Neuronal stem cell (in vitro differentiated cells): ENCODE results near the gene GLI3.

Source experiments
- DNase-seq: peaks from one replicate; pipeline ENCODE4 v3.0.0-alpha.2; 2013; ENCODE audit warnings: low spot score
- H2AFZ ChIP-seq: one replicate; pipeline ENCODE4 v1.6.1; 2013; ENCODE audit warnings: mild to moderate bottlenecking, low read length, inconsistent platforms
- H2AK5ac ChIP-seq: 2 replicates; pipeline ENCODE4 v1.6.1; 2013; ENCODE audit warnings: low read depth, mild to moderate bottlenecking, inconsistent platforms, low read length, moderate library complexity, mixed read lengths
- H2BK120ac ChIP-seq: 2 replicates; pipeline ENCODE4 v1.6.1; 2013; ENCODE audit warnings: low read depth, mild to moderate bottlenecking, inconsistent platforms, low read length, moderate library complexity, mixed read lengths
- H2BK12ac ChIP-seq: one replicate; pipeline ENCODE4 v1.6.1; 2013; ENCODE audit warnings: low read length, inconsistent platforms
- H2BK15ac ChIP-seq: 2 replicates; pipeline ENCODE4 v1.6.1; 2013; ENCODE audit warnings: mild to moderate bottlenecking, low read length, inconsistent platforms, mixed read lengths
- H2BK5ac ChIP-seq: one replicate; pipeline ENCODE4 v1.6.1; 2013; ENCODE audit warnings: inconsistent platforms, mild to moderate bottlenecking, low read length, moderate library complexity
- H3K14ac ChIP-seq: one replicate; pipeline ENCODE4 v1.6.1; 2013; ENCODE audit warnings: low read length, inconsistent platforms
- H3K18ac ChIP-seq: 2 replicates; pipeline ENCODE4 v1.6.1; 2013; ENCODE audit warnings: low read length, inconsistent platforms
- H3K23ac ChIP-seq: 2 replicates; pipeline ENCODE4 v1.6.1; 2013; ENCODE audit warnings: low read depth, mild to moderate bottlenecking, mixed read lengths, low read length, inconsistent platforms; ENCODE audit not compliant: poor library complexity
- H3K27ac ChIP-seq: replicated peaks from 3 replicates; pipeline ENCODE4 v1.5.1; 2013; ENCODE audit warnings: low read length, inconsistent platforms
- H3K27me3 ChIP-seq, 3 experiments: 2 replicates each; pipeline ENCODE4 v1.6.1; 2013; ENCODE audit warnings: low read length in 3 of 3, mild to moderate bottlenecking in 2 of 3, inconsistent platforms in 1 of 3, low read depth in 1 of 3, mixed read lengths in 1 of 3, moderate library complexity in 1 of 3; ENCODE audit not compliant: control insufficient read depth in 3 of 3, insufficient read depth in 3 of 3
- H3K36me3 ChIP-seq, 2 donors: replicated peaks in 1 of 2; 2 replicates each; pipeline ENCODE4 v1.6.1; 2013; ENCODE audit warnings: low read length in 2 of 2; ENCODE audit not compliant: control insufficient read depth in 2 of 2, insufficient read depth in 2 of 2
- H3K4ac ChIP-seq: 2 replicates; pipeline ENCODE4 v1.6.1; 2013; ENCODE audit warnings: inconsistent platforms, mild to moderate bottlenecking, low read length, moderate library complexity
- H3K4me1 ChIP-seq, 2 donors: 1 replicate in 1 of 2; 2 replicates in 1 of 2; pipeline ENCODE4 v1.6.1; 2013; ENCODE audit warnings: low read length in 2 of 2, low read depth in 1 of 2; ENCODE audit not compliant: control insufficient read depth in 2 of 2, insufficient read depth in 1 of 2
- H3K4me2 ChIP-seq: one replicate; pipeline ENCODE4 v1.6.1; 2013; ENCODE audit warnings: mild to moderate bottlenecking, low read length, inconsistent platforms; ENCODE audit not compliant: insufficient read depth, poor library complexity, severe bottlenecking
- H3K4me3 ChIP-seq, 2 donors: 2 replicates each; pipeline ENCODE4 v1.5.1; 2013; ENCODE audit warnings: low read length in 2 of 2, mild to moderate bottlenecking in 2 of 2, inconsistent platforms in 1 of 2, moderate library complexity in 1 of 2
- H3K79me1 ChIP-seq: one replicate; pipeline ENCODE4 v1.6.1; 2013; ENCODE audit warnings: low read depth, mild to moderate bottlenecking, inconsistent platforms, low read length, moderate library complexity
- H3K9ac ChIP-seq: one replicate; pipeline ENCODE4 v1.6.1; 2013; ENCODE audit warnings: mild to moderate bottlenecking, low read depth, low read length, inconsistent platforms; ENCODE audit not compliant: poor library complexity
- H3K9me3 ChIP-seq, 2 donors: replicated peaks in 1 of 2; 2 replicates each; pipeline versions ENCODE3 to v1.6.1; 2013; ENCODE audit warnings: low read length in 2 of 2, mild to moderate bottlenecking in 2 of 2, inconsistent platforms in 1 of 2, low read depth in 1 of 2, mixed read lengths in 1 of 2, moderate library complexity in 1 of 2; ENCODE audit not compliant: control insufficient read depth in 2 of 2, insufficient read depth in 1 of 2
- H4K8ac ChIP-seq: one replicate; pipeline ENCODE4 v1.6.1; 2013; ENCODE audit warnings: low read depth, mild to moderate bottlenecking, inconsistent platforms, low read length, moderate library complexity
- H4K91ac ChIP-seq: one replicate; pipeline ENCODE4 v1.6.1; 2013; ENCODE audit warnings: low read length, low read depth, mild to moderate bottlenecking, inconsistent platforms; ENCODE audit not compliant: poor library complexity
- WGBS, 2 donors: extraction: QIAGEN DNeasy Blood & Tissue Kit; methylation state at CpG; one replicate each; pipeline ENCODE4 v1.1.7; 2013; ENCODE audit warnings: missing lambda C conversion rate in 2 of 2, mixed read lengths in 1 of 2; ENCODE audit not compliant: insufficient read length in 2 of 2, insufficient replicate concordance in 1 of 2; ENCODE audit errors: extremely low coverage in 2 of 2; 5-methylcytosine and 5-hydroxymethylcytosine counted together

GLI3 gene

DNA sequence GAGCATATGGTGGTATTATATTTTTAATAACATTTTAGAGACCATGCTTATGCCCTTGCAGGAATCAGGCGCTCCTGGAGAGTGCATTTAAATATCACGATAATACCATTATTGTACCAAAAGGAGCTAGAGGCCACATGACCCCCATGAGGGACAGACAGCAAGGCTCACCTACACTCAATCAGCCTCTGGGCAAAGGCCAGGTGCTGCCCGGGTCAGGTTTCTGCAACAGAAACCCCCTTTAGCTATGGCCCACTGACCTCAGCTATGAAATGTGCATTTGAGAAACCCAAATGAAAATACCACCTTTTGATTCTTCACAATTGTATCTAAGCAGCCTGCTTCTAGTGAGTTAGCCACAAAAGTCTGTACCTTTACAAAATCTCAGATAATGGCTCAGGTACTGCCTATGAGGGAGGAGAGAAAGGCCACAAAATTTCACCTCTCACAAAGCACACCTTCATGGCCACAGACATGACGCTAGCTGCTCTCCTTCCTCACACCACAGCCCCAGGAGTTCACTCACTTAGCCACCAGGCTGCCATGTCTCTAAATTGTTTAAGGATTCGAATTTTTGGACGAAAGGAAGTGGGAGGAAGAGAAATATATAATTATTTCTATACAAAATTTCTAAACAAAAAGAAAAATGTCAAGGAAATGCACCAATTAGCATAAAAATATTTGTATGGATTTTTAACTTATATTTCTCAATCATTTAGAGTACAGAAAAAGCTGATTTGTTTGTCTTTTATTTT, 79.9 kb downstream of the GLI3 start:
- H3K36me3 ChIP-seq, result peaks cover 0 to 20% of the 10 kb centered on the region in 2 donors
- H2BK15ac ChIP-seq, result no peak overlapping the region
- H3K27me3 ChIP-seq, result no peaks in the 10 kb centered on the region
- peaks cover 32 to 46% of the 10 kb centered on the region in 2 donors for H3K4me1 ChIP-seq
- no peak overlapping the region for H3K23ac ChIP-seq
- no peak overlapping the region for H2BK12ac ChIP-seq
- H3K18ac ChIP-seq, result no peak overlapping the region
- H2BK5ac ChIP-seq, result no peak overlapping the region
- no peak overlapping the region for H3K4me2 ChIP-seq
- H3K14ac ChIP-seq, result no peak overlapping the region
- H2BK120ac ChIP-seq, result no peak overlapping the region
- no peak overlapping the region for H2AFZ ChIP-seq
- no peak overlapping the region for H3K4ac ChIP-seq
- H4K91ac ChIP-seq, result no peak overlapping the region
- no peak overlapping the region for H4K8ac ChIP-seq
- no peak for DNase-seq
- H3K9me3 ChIP-seq, result no peaks in the 10 kb centered on the region
- H3K27ac ChIP-seq, result no peak overlapping the region
- peaks cover 2% of the 10 kb centered on the region for H3K79me1 ChIP-seq
- WGBS, 2 donors, result no CpG with 5 or more reads among the region's 6 CpGs
- H2AK5ac ChIP-seq, result no peak overlapping the region
- no peak overlapping the region for H3K9ac ChIP-seq
- H3K4me3 ChIP-seq, result no peak overlapping the region

DNA sequence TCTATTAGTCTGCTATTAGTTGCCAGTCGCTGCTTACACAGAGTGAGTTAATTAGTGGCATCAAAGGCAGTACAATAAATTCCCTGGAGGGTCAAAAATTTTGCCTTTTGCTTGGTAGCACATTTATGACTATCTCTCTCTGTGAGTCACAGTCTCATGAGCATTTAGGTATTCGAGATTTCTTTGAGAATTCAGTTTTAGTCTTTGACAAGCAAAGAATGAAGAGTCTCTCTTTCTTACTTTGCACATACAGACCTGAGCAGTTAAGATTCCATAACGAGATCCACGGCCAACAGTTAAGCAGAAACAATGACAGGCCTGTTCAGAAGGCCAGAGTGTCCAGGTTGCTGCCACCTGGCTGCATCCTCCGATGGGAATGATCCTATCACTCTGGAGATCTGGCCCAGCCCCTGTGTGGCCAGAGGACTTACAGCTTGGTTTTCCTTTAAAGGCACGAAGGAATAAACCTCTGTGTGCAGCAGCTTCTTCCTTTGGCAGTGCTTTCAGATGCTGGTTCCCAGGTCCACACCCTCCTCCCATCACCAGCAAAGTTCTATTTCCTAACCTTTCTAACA, 80.6 kb downstream of the GLI3 start:
- H3K27ac ChIP-seq, result no peak overlapping the region
- no peaks in the 10 kb centered on the region for H3K27me3 ChIP-seq
- no peak overlapping the region for H3K4me2 ChIP-seq
- no peak overlapping the region for H2BK15ac ChIP-seq
- H3K4me1 ChIP-seq, result peaks cover 36 to 49% of the 10 kb centered on the region in 2 donors
- H2AK5ac ChIP-seq, result no peak overlapping the region
- peaks cover 0 to 20% of the 10 kb centered on the region in 2 donors for H3K36me3 ChIP-seq
- DNase-seq, result no peak
- no peak overlapping the region for H3K9ac ChIP-seq
- peaks cover 2% of the 10 kb centered on the region for H3K79me1 ChIP-seq
- no peak overlapping the region for H2BK120ac ChIP-seq
- H2BK5ac ChIP-seq, result no peak overlapping the region
- H3K14ac ChIP-seq, result no peak overlapping the region
- WGBS, 2 donors, result no CpG with 5 or more reads among the region's 6 CpGs
- no peak overlapping the region for H3K4ac ChIP-seq
- H2AFZ ChIP-seq, result no peak overlapping the region
- H4K91ac ChIP-seq, result no peak overlapping the region
- H3K9me3 ChIP-seq, result no peaks in the 10 kb centered on the region
- no peak overlapping the region for H3K23ac ChIP-seq
- no peak overlapping the region for H2BK12ac ChIP-seq
- no peak overlapping the region for H3K18ac ChIP-seq
- no peak overlapping the region for H3K4me3 ChIP-seq
- no peak overlapping the region for H4K8ac ChIP-seq

DNA sequence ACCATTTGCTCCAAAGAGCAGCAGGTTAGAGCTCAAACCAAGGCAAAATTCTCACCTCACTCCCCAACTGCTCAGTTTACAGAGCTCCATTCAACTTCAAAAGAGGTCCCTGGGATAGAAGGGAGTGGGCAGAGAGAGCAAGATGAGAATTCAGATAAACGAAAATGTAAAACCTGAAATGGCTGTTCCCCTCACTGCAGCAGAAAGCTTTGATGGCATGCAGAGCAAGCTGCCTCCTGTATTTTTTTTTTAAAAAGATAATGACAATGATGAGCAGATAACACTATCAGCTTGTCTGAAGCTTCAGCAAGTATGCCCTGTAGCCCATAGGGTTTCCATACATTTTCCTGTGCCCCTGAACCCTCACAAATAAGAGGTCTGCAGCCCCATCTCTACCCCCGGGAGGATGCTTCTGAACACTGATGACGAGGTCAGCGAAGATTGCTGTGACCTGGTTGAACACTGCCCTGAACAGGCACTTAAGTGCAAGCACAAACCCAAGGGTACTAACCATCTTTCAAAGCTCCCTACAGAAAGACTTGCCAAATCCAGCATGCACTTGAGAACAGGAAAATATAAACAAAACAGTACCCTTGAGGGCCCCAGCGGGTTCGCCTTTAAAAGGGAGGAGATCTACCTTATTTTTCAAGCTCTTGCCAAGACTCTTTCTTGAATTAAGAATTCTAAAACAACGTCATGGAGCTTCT, 81.3 kb downstream of the GLI3 start:
- peaks cover 2% of the 10 kb centered on the region for H3K79me1 ChIP-seq
- no peak overlapping the region for H2BK12ac ChIP-seq
- no peak overlapping the region for H2AFZ ChIP-seq
- H3K4ac ChIP-seq, result no peak overlapping the region
- no peak overlapping the region for H2BK15ac ChIP-seq
- no peak overlapping the region for H2BK120ac ChIP-seq
- no peak overlapping the region for H3K14ac ChIP-seq
- H2AK5ac ChIP-seq, result no peak overlapping the region
- H3K27me3 ChIP-seq, result no peaks in the 10 kb centered on the region
- peaks cover 0 to 17% of the 10 kb centered on the region in 2 donors for H3K36me3 ChIP-seq
- no peak overlapping the region for H3K23ac ChIP-seq
- no peak overlapping the region for H4K8ac ChIP-seq
- no peak for DNase-seq
- WGBS, 2 donors, result no CpG with 5 or more reads among the region's 7 CpGs
- H3K9me3 ChIP-seq, result no peaks in the 10 kb centered on the region
- no peak overlapping the region for H3K9ac ChIP-seq
- H3K4me2 ChIP-seq, result no peak overlapping the region
- H3K4me1 ChIP-seq, result peaks cover 40 to 53% of the 10 kb centered on the region in 2 donors
- H4K91ac ChIP-seq, result no peak overlapping the region
- H3K27ac ChIP-seq, result peak overlapping the region; percentile 4
- H3K4me3 ChIP-seq, result no peak overlapping the region
- no peak overlapping the region for H2BK5ac ChIP-seq
- H3K18ac ChIP-seq, result no peak overlapping the region

DNA sequence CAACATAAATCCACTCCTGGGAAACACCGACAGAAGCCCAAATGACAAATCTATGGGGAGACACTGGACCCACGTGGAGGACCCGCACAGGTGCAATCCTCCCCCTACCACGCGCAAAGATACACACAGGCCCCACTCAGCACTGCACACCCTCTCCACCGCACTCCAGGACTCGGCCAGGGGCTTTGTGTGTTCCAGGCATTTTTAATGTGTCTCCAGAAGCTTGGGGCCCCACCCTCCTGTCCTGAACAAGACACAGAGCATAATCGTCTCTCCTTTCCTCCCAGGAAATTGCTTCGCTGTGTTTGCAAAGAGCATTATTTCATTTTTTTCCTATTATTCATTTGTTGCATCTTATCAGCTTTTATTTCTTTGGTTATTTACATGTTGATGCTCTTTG, 82.8 kb downstream of the GLI3 start:
- no peak overlapping the region for H2AFZ ChIP-seq
- no peak overlapping the region for H3K23ac ChIP-seq
- H3K4me1 ChIP-seq, result peaks cover 40 to 66% of the 10 kb centered on the region in 2 donors
- H3K4ac ChIP-seq, result no peak overlapping the region
- no peak overlapping the region for H2BK12ac ChIP-seq
- no peak overlapping the region for H2AK5ac ChIP-seq
- no CpG with 5 or more reads among the region's 9 CpGs for WGBS, 2 donors
- H3K27me3 ChIP-seq, result no peaks in the 10 kb centered on the region
- peak overlapping the region; percentile 92 for H3K18ac ChIP-seq
- no peaks in the 10 kb centered on the region for H3K9me3 ChIP-seq
- no peak overlapping the region for H2BK120ac ChIP-seq
- no peak overlapping the region for H2BK5ac ChIP-seq
- H3K36me3 ChIP-seq, result peaks cover 0 to 12% of the 10 kb centered on the region in 2 donors
- no peak overlapping the region for H3K14ac ChIP-seq
- no peak overlapping the region for H4K8ac ChIP-seq
- no peak for DNase-seq
- H3K4me2 ChIP-seq, result no peak overlapping the region
- H3K27ac ChIP-seq, result peak overlapping the region; percentile 96
- H3K9ac ChIP-seq, result no peak overlapping the region
- no peak overlapping the region for H4K91ac ChIP-seq
- H3K4me3 ChIP-seq, result no peak overlapping the region
- H2BK15ac ChIP-seq, result no peak overlapping the region
- H3K79me1 ChIP-seq, result peaks cover 2% of the 10 kb centered on the region
